GM19467 (cell line): Measurements from ENCODE around the gene MAFB.

Experiments
- ATAC-seq: cut with Tn5 transposase; IDR thresholded peaks from one replicate; pipeline ENCODE4 v1.9.1; 2021; ENCODE audit warnings: mild to moderate bottlenecking, moderate library complexity; ENCODE audit not compliant: unreplicated experiment

MAFB gene

GRCh38 chr20:40682104-40682981 lies 6.7 kb downstream of the MAFB start:
- no peak for ATAC-seq

GRCh38 chr20:40681684-40682083 lies 7.4 kb downstream of the MAFB start:
- ATAC-seq = no peak

- ATAC-seq = no peak
Measured at GRCh38 chr20:40681165-40681564, 7.9 kb downstream of the MAFB start.

GRCh38 chr20:40680161-40680959 lies 8.7 kb downstream of the MAFB start:
- ATAC-seq = no peak

GRCh38 chr20:40679184-40679583 lies 9.9 kb downstream of the MAFB start:
- ATAC-seq = no peak

- no peak for ATAC-seq
Measured at GRCh38 chr20:40678286-40678875, 10.7 kb downstream of the MAFB start.

GRCh38 chr20:40677343-40677924 lies 11.6 kb downstream of the MAFB start:
- ATAC-seq = no peak

GRCh38 chr20:40676491-40677269 lies 12.4 kb downstream of the MAFB start:
- no peak for ATAC-seq

GRCh38 chr20:40675599-40676221 lies 13.3 kb downstream of the MAFB start:
- no peak for ATAC-seq

- ATAC-seq = no peak
Measured at GRCh38 chr20:40673442-40673841, 15.6 kb downstream of the MAFB start.

GRCh38 chr20:40672095-40672494 lies 16.9 kb downstream of the MAFB start:
- no peak for ATAC-seq

GRCh38 chr20:40670253-40670652 lies 18.8 kb downstream of the MAFB start:
- ATAC-seq = no peak

- no peak for ATAC-seq
Measured at GRCh38 chr20:40669692-40670091, 19.3 kb downstream of the MAFB start.

GRCh38 chr20:40668449-40669228 lies 20.4 kb downstream of the MAFB start:
- no peak for ATAC-seq

GRCh38 chr20:40667503-40667902 lies 21.5 kb downstream of the MAFB start:
- ATAC-seq = no peak

- ATAC-seq = no peak
Measured at GRCh38 chr20:40666336-40666735, 22.7 kb downstream of the MAFB start.

- ATAC-seq = no peak
Measured at GRCh38 chr20:40664891-40665290, 24.1 kb downstream of the MAFB start.

GRCh38 chr20:40663991-40664880 lies 24.8 kb downstream of the MAFB start:
- no peak for ATAC-seq
